Mesenteric fat pad (tissue), 1 donor: Measurements from ENCODE around the gene SND1. TPM values are rescaled to one million over a fixed set of nuclear protein-coding genes. Genes with fewer than 3 reads are reported as not detected.

Experiments used
- DNase-seq: peaks from one replicate; pipeline ENCODE4 v3.0.0-alpha.2; 2020; ENCODE audit warnings: low spot score
- total RNA-seq: library from RNA; stranded (reverse); fragmentation: NEBNext Ultra II Directional; extraction: Animal tissue kit (Norgen Biotek cat#: 25700); gene quantifications from one replicate; pipeline ENCODE4 v1.2.1, GENCODE V29; 2021
- donor health status: DM: yes; HTN: yes; CAD: no.

Gene SND1
- total RNA-seq, 1 donor from 2014 or later = 193 TPM

- no peak for DNase-seq
These were observed 407.4 kb downstream of the SND1 start for GRCh38 chr7:128059143-128059988.

DNA sequence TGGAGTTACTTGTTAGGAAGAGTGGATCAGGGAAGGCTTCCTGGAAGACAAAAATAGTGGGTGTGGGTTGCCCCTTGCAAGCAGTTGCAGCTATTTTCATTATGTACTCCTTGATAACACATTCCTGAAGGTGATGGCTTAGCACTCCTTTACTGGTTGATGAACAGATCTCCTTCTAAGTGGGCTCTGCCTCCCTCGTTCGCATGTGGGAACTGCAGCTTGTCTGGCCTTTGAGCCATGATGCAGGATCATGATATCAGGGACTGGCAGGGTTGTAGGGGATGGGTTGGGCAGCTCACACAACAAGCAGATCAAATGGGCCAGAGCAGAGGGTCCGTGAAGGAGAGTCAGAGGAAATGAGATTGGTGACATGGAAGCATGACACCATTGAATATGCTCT lies 408.0 kb downstream of the SND1 start:
- DNase-seq = no peak

- DNase-seq = no peak
These were observed 411.1 kb downstream of the SND1 start for GRCh38 chr7:128063088-128063487.

GRCh38 chr7:128065872-128066271 lies 413.9 kb downstream of the SND1 start:
- no peak for DNase-seq

GRCh38 chr7:128066395-128066794 lies 414.4 kb downstream of the SND1 start:
- no peak for DNase-seq

DNA sequence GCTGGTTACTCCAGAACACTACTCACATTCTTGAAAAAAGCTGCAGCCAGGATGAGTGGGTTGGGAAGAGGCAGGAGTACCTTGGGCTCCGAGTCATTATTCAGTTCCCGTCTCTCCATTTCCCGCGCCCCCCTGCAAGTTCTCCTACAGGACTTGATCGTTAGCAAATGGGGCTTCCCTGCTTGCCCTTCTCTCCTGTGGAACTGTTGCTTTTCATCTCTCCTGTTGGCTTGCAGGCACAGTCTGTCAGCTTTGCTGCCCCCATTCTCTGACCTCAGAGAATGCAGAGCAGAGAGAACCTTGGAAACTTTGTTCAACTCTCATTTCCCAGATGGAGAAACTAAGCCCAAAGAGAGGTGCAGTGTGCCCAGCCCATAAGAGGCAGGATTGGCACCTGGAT lies 414.9 kb downstream of the SND1 start:
- no peak for DNase-seq

DNA sequence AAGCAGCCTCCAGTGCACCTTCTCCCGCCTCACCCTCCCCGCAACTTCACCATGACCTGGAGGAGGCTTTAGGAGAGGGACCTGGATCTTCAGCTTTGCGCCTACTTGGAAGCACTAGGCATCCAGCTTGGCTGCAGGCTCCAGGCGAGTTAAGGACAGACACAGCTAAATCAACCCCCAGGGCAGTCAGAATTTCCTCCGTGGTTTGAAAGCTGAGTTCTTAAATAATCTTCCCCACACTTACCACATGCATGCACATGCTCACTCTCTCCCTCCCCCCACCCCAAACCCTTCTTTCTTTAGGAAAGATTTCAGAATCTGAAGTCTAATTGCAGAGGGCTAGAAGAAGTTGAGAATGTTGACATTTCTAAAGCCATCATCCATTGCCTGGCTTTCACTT lies 416.0 kb downstream of the SND1 start:
- no peak for DNase-seq

DNA sequence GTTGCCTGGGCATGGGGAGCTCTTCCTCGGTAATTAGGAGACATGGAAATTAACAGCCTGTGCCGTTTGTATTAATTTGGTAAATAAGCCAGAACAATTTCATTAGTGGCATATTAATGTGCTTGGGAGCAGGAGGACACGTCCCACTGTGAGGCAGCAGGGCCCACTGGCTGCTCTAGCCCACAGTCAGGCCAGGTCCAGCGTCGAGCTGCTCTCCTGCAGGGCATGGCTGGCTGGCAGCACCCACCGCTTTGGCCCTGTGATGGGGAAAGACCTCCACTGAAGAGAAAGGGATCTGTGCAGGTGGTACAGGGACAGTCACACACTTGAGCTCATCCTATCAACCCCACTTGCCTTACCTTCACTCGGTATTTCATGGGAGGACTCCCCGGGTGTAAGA lies 416.8 kb downstream of the SND1 start:
- no peak for DNase-seq

GRCh38 chr7:128069373-128070364 lies 417.7 kb downstream of the SND1 start:
- DNase-seq = no peak

DNA sequence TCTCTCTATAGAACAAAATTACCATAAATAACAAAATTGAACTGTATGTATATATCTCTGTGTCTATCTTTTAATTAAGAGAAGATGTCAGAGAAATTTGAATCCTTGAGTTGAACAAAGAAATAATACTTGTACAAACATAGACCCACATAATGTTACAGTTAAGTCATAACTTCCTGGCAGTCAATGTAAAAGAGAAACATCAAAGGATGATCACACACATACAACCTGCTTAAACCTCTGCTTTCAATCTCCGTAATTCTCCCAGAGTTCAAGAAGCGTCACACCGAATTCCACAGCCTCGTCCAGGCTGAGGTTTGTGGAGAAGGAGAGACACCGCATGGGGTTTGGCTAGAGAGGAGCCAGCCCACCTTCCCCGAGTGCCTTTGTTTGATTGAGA lies 419.4 kb downstream of the SND1 start:
- DNase-seq = no peak

DNA sequence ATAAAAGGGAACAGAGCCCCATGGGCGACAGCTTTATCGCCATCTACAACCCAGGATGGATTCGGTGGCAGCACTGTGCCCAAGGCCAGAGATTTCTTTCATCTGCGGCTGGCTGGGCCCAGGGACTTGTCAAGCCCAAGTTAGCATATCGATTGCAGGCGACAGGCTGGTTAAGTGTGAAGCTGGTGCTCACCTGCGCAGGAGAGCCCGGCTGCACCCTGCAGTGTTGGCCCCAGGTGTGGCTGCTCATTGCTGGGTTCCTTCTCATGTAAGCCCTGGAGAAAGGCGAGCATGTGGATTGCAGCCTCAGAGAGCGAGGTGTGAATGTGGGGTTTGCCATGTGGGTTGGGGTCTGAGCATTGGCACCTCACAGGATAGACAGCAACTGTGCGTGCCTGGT lies 419.8 kb downstream of the SND1 start:
- DNase-seq = no peak

DNA sequence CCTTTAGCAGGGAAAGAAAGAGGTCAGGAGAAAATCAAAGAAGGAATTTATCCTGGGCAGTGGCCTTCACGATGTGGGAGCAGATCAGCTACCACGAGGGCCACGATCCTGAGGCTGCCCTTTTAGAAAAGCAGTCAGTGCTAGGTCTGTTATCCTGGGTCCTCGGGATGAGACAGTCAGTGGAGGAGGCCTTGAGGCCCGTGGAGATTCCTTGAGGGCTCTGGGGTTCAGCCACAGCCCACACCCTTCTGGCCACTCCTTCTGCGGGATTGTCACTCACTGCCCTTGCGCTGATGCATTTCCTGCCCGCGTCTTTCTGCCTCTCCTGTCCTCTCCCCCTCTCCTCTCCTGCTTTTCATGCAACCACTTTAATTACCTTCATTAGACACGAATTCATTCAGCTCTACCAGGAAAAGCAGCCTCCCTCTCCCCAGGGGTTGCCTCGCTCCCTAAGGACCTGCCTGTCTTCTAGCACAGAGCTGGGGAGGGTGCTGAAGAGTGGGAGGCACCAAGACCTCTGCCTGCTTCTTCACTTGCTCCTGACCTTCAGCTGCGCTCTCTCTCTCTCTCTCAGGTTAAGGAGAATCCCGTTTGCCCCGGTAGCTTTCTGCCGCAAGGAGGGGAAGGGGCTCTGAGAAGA lies 421.8 kb downstream of the SND1 start:
- no peak for DNase-seq

- no peak for DNase-seq
These were observed 422.3 kb downstream of the SND1 start for GRCh38 chr7:128074336-128074735.

DNA sequence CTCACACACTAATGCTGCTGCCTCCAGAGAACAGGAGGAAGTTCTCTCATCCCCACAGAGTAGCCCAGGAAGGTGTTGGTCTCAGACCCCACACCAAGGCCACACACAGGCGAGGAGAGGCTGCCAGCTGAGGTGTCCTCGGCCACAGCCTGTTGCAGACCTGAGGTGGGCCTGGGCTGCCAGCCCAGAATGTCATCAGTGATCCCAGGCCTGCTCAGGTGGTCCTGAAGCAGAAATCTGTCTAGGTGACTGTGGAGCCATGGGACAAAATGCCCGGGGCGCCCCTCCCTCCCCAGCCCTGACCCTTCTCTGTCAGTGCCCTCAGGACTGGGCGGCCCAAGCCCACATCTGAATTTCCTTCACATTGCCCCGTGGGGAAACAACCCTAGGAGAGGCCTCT lies 422.7 kb downstream of the SND1 start:
- no peak for DNase-seq

DNA sequence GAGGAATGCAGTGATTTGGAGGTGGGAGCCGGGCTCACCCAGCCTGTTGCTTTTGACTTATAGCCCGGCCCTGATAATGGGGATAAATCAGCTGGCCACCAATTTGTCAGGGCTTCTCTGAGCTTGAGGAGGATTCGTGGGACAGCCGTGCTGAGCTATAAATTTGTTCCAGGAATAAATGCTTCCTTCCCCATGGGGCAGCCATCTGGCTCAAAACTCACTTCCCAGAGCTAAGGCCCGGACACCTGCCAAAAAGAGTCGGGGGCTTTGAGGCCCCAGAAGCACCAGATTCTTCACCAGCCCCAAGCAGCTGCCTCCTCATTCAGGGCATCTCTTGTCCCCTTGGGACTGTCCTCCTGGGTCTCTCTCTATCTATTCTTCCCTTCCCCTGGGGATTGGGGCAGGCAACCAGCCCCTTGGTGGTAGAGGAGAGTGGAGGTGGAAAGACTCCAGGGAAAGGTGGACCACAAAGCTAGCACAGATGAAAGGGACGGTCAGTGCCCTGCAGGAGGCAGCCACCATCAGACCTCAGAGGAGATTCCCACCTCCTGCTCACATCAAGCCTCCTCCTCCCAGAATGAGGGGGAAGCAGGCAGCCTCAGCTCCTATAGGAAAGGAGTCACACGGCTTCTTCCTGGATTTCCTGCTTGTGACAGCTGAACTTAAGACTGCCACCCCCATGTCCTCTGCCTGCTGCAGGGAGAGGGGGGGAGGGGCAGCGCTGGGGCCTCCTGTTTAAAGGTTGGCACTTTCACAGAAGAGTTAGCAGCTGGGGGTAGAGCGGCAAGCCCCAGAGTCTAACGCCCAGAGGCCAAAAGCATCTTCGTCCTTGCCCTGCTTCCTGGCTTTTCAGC lies 423.5 kb downstream of the SND1 start:
- DNase-seq = no peak

DNA sequence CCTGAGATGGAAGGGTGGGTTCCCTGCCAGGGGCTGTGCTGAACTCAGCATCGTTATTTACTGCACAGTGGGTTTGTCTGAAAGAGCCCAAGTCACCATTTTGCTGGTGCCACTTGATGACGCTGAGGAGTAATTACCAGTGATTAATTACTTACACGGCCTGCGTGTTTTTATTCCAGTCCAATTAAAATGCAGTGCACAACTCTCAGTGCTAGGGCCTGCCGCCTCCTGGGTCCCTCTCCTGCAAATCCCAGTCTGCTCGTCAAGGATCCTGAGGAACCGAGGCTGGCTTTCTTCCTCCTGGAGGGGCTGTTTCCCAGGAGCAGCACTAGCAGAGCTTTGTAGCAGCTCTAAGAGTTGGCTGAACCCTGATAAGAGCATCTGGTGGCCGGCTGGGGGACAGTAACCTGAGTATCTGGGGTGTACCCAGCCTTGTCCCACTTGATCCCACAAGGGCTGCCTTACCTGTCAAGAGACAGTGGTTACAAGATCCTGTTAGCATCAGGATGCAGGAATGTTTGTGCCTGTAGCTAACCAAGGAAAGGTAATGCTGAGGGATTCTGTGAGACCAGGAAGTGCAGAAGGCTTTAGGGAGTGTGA lies 424.3 kb downstream of the SND1 start:
- no peak for DNase-seq

DNA sequence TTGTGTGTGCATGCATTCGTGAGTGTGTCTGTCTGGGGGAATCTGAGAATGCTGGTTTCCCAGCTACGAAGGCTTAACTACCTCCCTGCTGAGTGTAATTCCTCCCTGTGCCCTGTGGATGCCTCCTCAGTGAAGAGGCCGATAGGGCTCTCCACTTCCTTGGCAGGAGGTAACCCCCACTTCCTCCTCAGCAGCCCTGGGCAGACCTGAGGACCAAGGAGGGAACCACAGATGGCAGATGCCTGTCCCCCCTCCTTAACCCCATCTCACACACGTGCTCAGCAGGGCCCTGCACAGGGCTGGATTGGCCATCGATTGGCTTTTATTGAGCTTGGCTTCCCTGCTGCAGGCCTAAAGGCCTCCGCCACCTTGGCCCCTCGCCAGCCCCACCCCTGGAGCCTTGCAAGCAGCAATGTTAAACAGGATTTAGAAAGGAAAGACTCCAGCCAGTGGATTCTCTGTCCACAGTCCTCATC lies 424.8 kb downstream of the SND1 start:
- no peak for DNase-seq

DNA sequence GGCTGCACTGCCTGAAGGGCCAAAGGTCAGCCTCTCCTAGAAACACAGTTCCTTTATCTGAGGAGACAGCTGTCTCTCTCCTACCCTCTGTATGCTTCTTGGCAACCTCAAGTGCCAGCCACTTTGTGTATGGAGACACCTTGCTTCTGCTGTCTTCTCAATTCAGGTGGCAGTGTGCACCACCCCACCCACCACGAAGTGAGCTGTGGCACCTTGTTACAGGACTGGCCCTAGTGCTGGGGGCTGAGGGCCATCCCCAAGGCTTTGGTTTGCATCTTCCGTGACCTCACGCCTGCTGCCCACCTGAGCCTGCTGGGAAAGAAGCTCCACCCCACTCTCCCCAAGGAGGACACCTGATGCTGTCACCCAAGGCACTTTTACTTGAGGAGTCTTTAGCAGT lies 426.3 kb downstream of the SND1 start:
- no peak for DNase-seq

- no peak for DNase-seq
These were observed 428.2 kb downstream of the SND1 start for GRCh38 chr7:128080169-128080568.

DNA sequence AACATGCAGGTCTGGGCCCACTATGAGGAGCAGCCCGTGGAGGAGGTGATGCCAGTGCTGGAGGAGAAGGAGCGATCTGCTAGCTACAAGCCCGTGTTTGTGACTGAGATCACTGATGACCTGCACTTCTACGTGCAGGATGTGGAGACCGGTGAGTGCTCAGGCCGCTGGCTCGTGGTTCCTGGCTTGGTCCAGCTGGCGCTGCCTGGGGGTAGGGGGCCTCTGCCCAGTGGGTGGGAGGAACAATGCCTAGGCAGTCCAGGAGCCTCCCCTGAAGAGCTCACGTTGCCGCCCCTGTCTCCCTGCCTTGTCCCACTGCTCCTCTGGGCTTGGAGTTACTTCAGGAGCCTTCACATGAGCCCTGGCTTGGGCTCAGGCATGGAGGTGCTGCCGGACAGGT lies 429.4 kb downstream of the SND1 start:
- no peak for DNase-seq
